ENCODE measurements around the gene PRPF4.
"Not testable (repeated sequence)": the region's sequence is repeated elsewhere in the genome, so short reads cannot be mapped to it uniquely, and the experiment has no call there.

PRPF4 gene

GRCh38 chr9:113267911-113268566 lies 7.4 kb upstream of the PRPF4 start:
- DNase-seq (ENCODE audit: low spot score) (no peak), FAIRE-seq (no peak)

- FAIRE-seq (no peak), DNase-seq (ENCODE audit: low spot score) (no peak)
Measured at GRCh38 chr9:113269355-113269754, 6.1 kb upstream of the PRPF4 start.

GRCh38 chr9:113269871-113270270 lies 5.6 kb upstream of the PRPF4 start:
- no peak for DNase-seq (ENCODE audit: low spot score)
- no peak for FAIRE-seq

GRCh38 chr9:113274474-113275156 lies 843 bp upstream of the PRPF4 start:
- FAIRE-seq, result no peak
- DNase-seq (ENCODE audit: low spot score), result peak; percentile 50

- DNase-seq (ENCODE audit: low spot score) (no peak), FAIRE-seq (no peak)
Measured at GRCh38 chr9:113278840-113279239, 3.4 kb downstream of the PRPF4 start.

GRCh38 chr9:113281356-113281755 lies 5.9 kb downstream of the PRPF4 start:
- DNase-seq (ENCODE audit: low spot score), result no peak
- FAIRE-seq, result no peak

GRCh38 chr9:113289091-113289490 lies 13.6 kb downstream of the PRPF4 start:
- FAIRE-seq, result no peak
- no peak for DNase-seq (ENCODE audit: low spot score)

- FAIRE-seq (no peak), DNase-seq (ENCODE audit: low spot score) (no peak)
Measured at GRCh38 chr9:113290052-113290607, 14.7 kb downstream of the PRPF4 start.

GRCh38 chr9:113293285-113293878 lies 17.9 kb downstream of the PRPF4 start:
- DNase-seq (ENCODE audit: low spot score) (no peak), FAIRE-seq (no peak)

GRCh38 chr9:113296247-113296646 lies 20.8 kb downstream of the PRPF4 start:
- not testable (repeated sequence) for DNase-seq (ENCODE audit: low spot score); FAIRE-seq

GRCh38 chr9:113296796-113297558 lies 21.5 kb downstream of the PRPF4 start:
- DNase-seq (ENCODE audit: low spot score) (no peak), FAIRE-seq (no peak)

GRCh38 chr9:113298311-113298710 lies 22.9 kb downstream of the PRPF4 start:
- no peak for FAIRE-seq
- DNase-seq (ENCODE audit: low spot score), result no peak

GRCh38 chr9:113298924-113299770 lies 23.7 kb downstream of the PRPF4 start:
- FAIRE-seq (no peak), DNase-seq (ENCODE audit: low spot score) (no peak)

GRCh38 chr9:113299800-113300292 lies 24.4 kb downstream of the PRPF4 start:
- FAIRE-seq (no peak), DNase-seq (ENCODE audit: low spot score) (no peak)

- no peak for FAIRE-seq
- no peak for DNase-seq (ENCODE audit: low spot score)
Measured at GRCh38 chr9:113301548-113301947, 26.1 kb downstream of the PRPF4 start.

- DNase-seq (ENCODE audit: low spot score), result no peak
- FAIRE-seq, result no peak
Measured at GRCh38 chr9:113302792-113303418, 27.4 kb downstream of the PRPF4 start, which contains the start of gene RNF183. Gene RNF183, minus strand, starts transcription at chr9:113303376. Its CDS starts 5,192 bp downstream, at chr9:113298184.

GRCh38 chr9:113306566-113306965 lies 31.1 kb downstream of the PRPF4 start:
- FAIRE-seq (no peak), DNase-seq (ENCODE audit: low spot score) (no peak)

GRCh38 chr9:113307396-113307975 lies 32.0 kb downstream of the PRPF4 start:
- FAIRE-seq, result no peak
- DNase-seq (ENCODE audit: low spot score), result no peak

GRCh38 chr9:113309204-113309813 lies 33.9 kb downstream of the PRPF4 start:
- DNase-seq (ENCODE audit: low spot score), result peak; percentile 23
- no peak for FAIRE-seq
